HG03571 (cell line): ENCODE data around the gene MRPL51.
"Not testable (repeated sequence)": the region's sequence is repeated elsewhere in the genome, so short reads cannot be mapped to it uniquely, and the experiment has no call there.

Source experiments
- ATAC-seq: cut with Tn5 transposase; IDR thresholded peaks from one replicate; pipeline ENCODE4 v1.9.1; 2021; ENCODE audit not compliant: unreplicated experiment

Gene MRPL51

GRCh38 chr12:6489449-6489848 is 3.6 kb downstream of the MRPL51 start:
- ATAC-seq = no peak

GRCh38 chr12:6488240-6488639 is 4.8 kb downstream of the MRPL51 start:
- ATAC-seq = no peak

- no peak for ATAC-seq
Observed at GRCh38 chr12:6478416-6478815, 14.6 kb downstream of the MRPL51 start.

- not testable (repeated sequence) for ATAC-seq
Observed at GRCh38 chr12:6477601-6478377, 15.3 kb downstream of the MRPL51 start.

- ATAC-seq = no peak
Observed at GRCh38 chr12:6476489-6476888, 16.6 kb downstream of the MRPL51 start.

- ATAC-seq = not testable (repeated sequence)
Observed at GRCh38 chr12:6475233-6475975, 17.7 kb downstream of the MRPL51 start.

GRCh38 chr12:6472491-6472890 is 20.6 kb downstream of the MRPL51 start:
- ATAC-seq = no peak

- ATAC-seq = no peak
Observed at GRCh38 chr12:6471989-6472360, 21.1 kb downstream of the MRPL51 start.

- ATAC-seq = peak; percentile 82
Observed at GRCh38 chr12:6470375-6471163, 22.5 kb downstream of the MRPL51 start, which contains the start of gene VAMP1. Gene VAMP1, minus strand, starts transcription at chr12:6470677. Its CDS starts 146 bp downstream, at chr12:6470531.

GRCh38 chr12:6469609-6470374 is 23.3 kb downstream of the MRPL51 start:
- no peak for ATAC-seq

GRCh38 chr12:6469092-6469491 is 24.0 kb downstream of the MRPL51 start:
- no peak for ATAC-seq

GRCh38 chr12:6468283-6468575 is 24.8 kb downstream of the MRPL51 start:
- no peak for ATAC-seq

GRCh38 chr12:6467571-6468282 is 25.3 kb downstream of the MRPL51 start:
- ATAC-seq = not testable (repeated sequence)

- not testable (repeated sequence) for ATAC-seq
Observed at GRCh38 chr12:6466751-6467150, 26.3 kb downstream of the MRPL51 start.

- ATAC-seq = no peak
Observed at GRCh38 chr12:6466184-6466573, 26.9 kb downstream of the MRPL51 start.

- no peak for ATAC-seq
Observed at GRCh38 chr12:6465467-6466183, 27.4 kb downstream of the MRPL51 start.

- no peak for ATAC-seq
Observed at GRCh38 chr12:6464531-6464930, 28.5 kb downstream of the MRPL51 start.

- ATAC-seq = no peak
Observed at GRCh38 chr12:6463858-6464257, 29.2 kb downstream of the MRPL51 start.

GRCh38 chr12:6463216-6463615 is 29.8 kb downstream of the MRPL51 start:
- ATAC-seq = no peak
